ENCODE data around the gene FOXK1.

Gene FOXK1

GRCh38 chr7:4805110-4805983 lies 123.3 kb downstream of the FOXK1 start:
- ChIA-PET POLR2A (no interaction called here), CTCF (no interaction called here)
- H3K27ac ChIP-seq (ENCODE audit: extremely low read depth, low read depth, low read length): no peak overlapping the region
- TF ChIP-seq ZNF2 (tag by site-specific recombination; IDR thresholded peaks at IDR 0.05) (no peak), ZNF223 (tag by site-specific recombination; IDR thresholded peaks at IDR 0.05) (no peak), ZEB2 (tag by site-specific recombination; IDR thresholded peaks at IDR 0.05) (no peak)
- H3K9me3 ChIP-seq (ENCODE audit: control insufficient read depth, insufficient read depth, low read depth, low read length): no peaks in the 10 kb centered on the region
- H3K36me3 ChIP-seq (ENCODE audit: control insufficient read depth in 2 of 2, insufficient read depth in 1 of 2, low read length in 2 of 2): no peaks in the 10 kb centered on the region
- H3K4me3 ChIP-seq (ENCODE audit: low read depth, low read length): no peak overlapping the region
- H3K4me1 ChIP-seq (ENCODE audit: control insufficient read depth, insufficient read depth, low read length): no peaks in the 10 kb centered on the region

GRCh38 chr7:4805984-4806300 lies 123.8 kb downstream of the FOXK1 start:
- Histone ChIP-seq H3K4me3 (ENCODE audit: low read depth, low read length) (no peak overlapping the region), H3K36me3 (ENCODE audit: control insufficient read depth in 2 of 2, insufficient read depth in 1 of 2, low read length in 2 of 2) (no peaks in the 10 kb centered on the region), H3K4me1 (ENCODE audit: control insufficient read depth, insufficient read depth, low read length) (no peaks in the 10 kb centered on the region), H3K9me3 (ENCODE audit: control insufficient read depth, insufficient read depth, low read depth, low read length) (no peaks in the 10 kb centered on the region), H3K27ac (ENCODE audit: extremely low read depth, low read depth, low read length) (no peak overlapping the region)
- no peak for TF ChIP-seq ZSCAN23 (tag by site-specific recombination; IDR thresholded peaks at IDR 0.05)
- TF ChIP-seq ZNF175 (tag by site-specific recombination; IDR thresholded peaks at IDR 0.05): no peak
- TF ChIP-seq ZNF692 (tag by site-specific recombination; IDR thresholded peaks at IDR 0.05): no peak
- no peak for TF ChIP-seq MEIS1 (CRISPR knock-in tag; IDR thresholded peaks at IDR 0.05; ENCODE audit: borderline replicate concordance)
- TF ChIP-seq ZNF248 (tag by site-specific recombination; IDR thresholded peaks at IDR 0.05): no peak
- TF ChIP-seq ZNF19 (tag by site-specific recombination; IDR thresholded peaks at IDR 0.05; ENCODE audit: low read depth): no peak
- TF ChIP-seq ZSCAN16 (tag by site-specific recombination; IDR thresholded peaks at IDR 0.05): no peak
- TF ChIP-seq PRDM10 (tag by site-specific recombination; IDR thresholded peaks at IDR 0.05): no peak
- no peak for TF ChIP-seq ZBTB6 (tag by site-specific recombination; IDR thresholded peaks at IDR 0.05)
- TF ChIP-seq ZNF549 (tag by site-specific recombination; IDR thresholded peaks at IDR 0.05): no peak
- no peak for TF ChIP-seq ZFHX2 (tag by site-specific recombination; conservative IDR thresholded peaks at IDR 0.05)
- no peak for TF ChIP-seq ZSCAN5A (tag by site-specific recombination; IDR thresholded peaks at IDR 0.05)
- TF ChIP-seq PRDM1 (tag by site-specific recombination; IDR thresholded peaks at IDR 0.05): no peak
- no peak for TF ChIP-seq ZFP3 (tag by site-specific recombination; IDR thresholded peaks at IDR 0.05; ENCODE audit: low read depth)
- no peak for TF ChIP-seq ZNF404 (tag by site-specific recombination; IDR thresholded peaks at IDR 0.05)
- no peak for TF ChIP-seq YY1 (tag by site-specific recombination; IDR thresholded peaks at IDR 0.05)
- no peak for TF ChIP-seq ZNF792 (tag by site-specific recombination; IDR thresholded peaks at IDR 0.05)
- CTCF ChIA-PET: no interaction called here
- POLR2A ChIA-PET: no interaction called here
